Transverse colon (tissue), 4 donors: ENCODE measurements around the gene HOXB13. TPM values are rescaled to one million over a fixed set of nuclear protein-coding genes. Genes with fewer than 3 reads are reported as not detected.

Experiments used
- DNase-seq: peaks from one replicate; pipeline ENCODE4 v3.0.0-alpha.2; 2019
- H3K27ac ChIP-seq, 4 donors: fragments of 200-600 bp; sonication (generic); 2 replicates each; pipeline ENCODE4 v1.5.1; 2016 to 2018; ENCODE audit warnings: inconsistent platforms in 4 of 4
- H3K27me3 ChIP-seq: fragments of 200-600 bp; sonication (generic); 2 replicates; pipeline ENCODE4 v1.5.1; 2017; ENCODE audit warnings: inconsistent platforms
- H3K36me3 ChIP-seq, 4 donors: fragments of 200-600 bp; sonication (generic); 2 replicates each; pipeline ENCODE4 v1.5.1; 2017 to 2019; ENCODE audit warnings: inconsistent platforms in 4 of 4
- H3K4me1 ChIP-seq, 4 donors: fragments of 200-600 bp; sonication (generic); 2 replicates each; pipeline ENCODE4 v1.5.1; 2017 to 2020; ENCODE audit warnings: inconsistent platforms in 4 of 4
- H3K4me3 ChIP-seq, 4 donors: fragments of 200-600 bp; sonication (generic); 1 replicate in 1 of 4; 2 replicates in 3 of 4; pipeline versions ENCODE4 v1.5.1 to v1.6.1; 2017 to 2019; ENCODE audit warnings: inconsistent platforms in 4 of 4
- H3K9me3 ChIP-seq, 2 donors: fragments of 200-600 bp; sonication (generic); 2 replicates each; pipeline ENCODE4 v1.5.1; 2017 to 2019; ENCODE audit warnings: inconsistent platforms in 2 of 2
- CTCF ChIP-seq, 5 experiments: fragments of 200-600 bp in 3 of 5; fragments of 450-650 bp in 2 of 5; sonication (generic) in 3 of 5; IDR thresholded peaks; 1 replicate in 2 of 5; 2 replicates in 3 of 5; pipeline ENCODE4 v1.5.1; 2016 to 2017; ENCODE audit warnings: antibody characterized with exemption in 5 of 5, inconsistent platforms in 3 of 5, mild to moderate bottlenecking in 2 of 5, moderate library complexity in 1 of 5
- EP300 ChIP-seq: sonication (generic); formaldehyde crosslinking; IDR thresholded peaks from one replicate; pipeline ENCODE4 v1.6.1; 2017; ENCODE audit warnings: antibody characterized with exemption, low read depth
- POLR2A ChIP-seq: fragments of 450-650 bp; IDR thresholded peaks from one replicate; pipeline ENCODE4 v1.6.1; 2016; ENCODE audit warnings: antibody characterized with exemption, mild to moderate bottlenecking, moderate library complexity
- POLR2AphosphoS5 ChIP-seq, 3 donors: sonication (generic); formaldehyde crosslinking; IDR thresholded peaks; one replicate each; pipeline ENCODE4 v1.6.1; 2016; ENCODE audit warnings: antibody characterized with exemption in 3 of 3
- WGBS, 2 donors: methylation state at CpG; one replicate each; pipeline ENCODE4 v1.1.5; 2018; ENCODE audit warnings: low coverage in 1 of 2; 5-methylcytosine and 5-hydroxymethylcytosine counted together
- in situ Hi-C, 4 donors: fragments of 200-750 bp; cut with MboI; loops; one replicate each; pipeline versions ENCODE4 v1.15.0 to v1.15.1; 2017; ENCODE audit warnings: low sequenced_read_pairs in 3 of 4, low pct_ligation_motif_present in 1 of 4, low pct_unique_long_range_greater_than_20kb in 1 of 4
- intact Hi-C: fragments of 100-400 bp; cut with DNase I; formaldehyde crosslinking; loops from one replicate; pipeline ENCODE4 v1.15.1; 2023; ENCODE audit warnings: low total_unique reads
- total RNA-seq, 4 donors: library from RNA; depleted of rRNA; stranded (reverse); fragments of >200 nt; gene quantifications; one replicate each; pipeline ENCODE4 v1.1.0, GENCODE V29; 2016

The HOXB13 gene
- total RNA-seq, 4 donors from 2014 or later: 1.2 to 5.7 (median 3.5) TPM

- peak overlapping the region in 1 of 4 donors; percentile 45 for H3K4me3 ChIP-seq
- 90% methylated on average over 1 of the region's 1 CpG; no CpG with 5 or more reads in 1 of the 2 donors for WGBS, 2 donors
- peaks cover 17 to 49% (median 41%) of the 10 kb centered on the region in 4 donors for H3K4me1 ChIP-seq
- H3K36me3 ChIP-seq: no peaks in the 10 kb centered on the region
- in situ Hi-C loops (no loop called here), intact Hi-C loops (loop anchor here (10.0 kb wide), 2 partner anchors 154 to 284 kb away; no protein-coding TSS in a partner anchor)
- H3K27ac ChIP-seq: peak overlapping the region in 1 of 4 donors; percentile 74
- TF ChIP-seq POLR2AphosphoS5 (IDR thresholded peaks at IDR 0.05) (no peak), POLR2A (no peak), EP300 (no peak), CTCF (IDR thresholded peaks at IDR 0.05) (no peak)
- peaks cover 100% of the 10 kb centered on the region for H3K27me3 ChIP-seq
- no peaks in the 10 kb centered on the region for H3K9me3 ChIP-seq
- DNase-seq: no peak
These were observed 7.5 kb downstream of the HOXB13 start for GRCh38 chr17:48721009-48721402.

- Histone ChIP-seq H3K4me1 (peaks cover 17 to 48% (median 38%) of the 10 kb centered on the region in 4 donors), H3K27ac (peak overlapping the region in 1 of 4 donors; percentile 74), H3K36me3 (no peaks in the 10 kb centered on the region), H3K4me3 (peak overlapping the region in 1 of 4 donors; percentile 43), H3K27me3 (peaks cover 100% of the 10 kb centered on the region), H3K9me3 (no peaks in the 10 kb centered on the region)
- WGBS, 2 donors: 42 to 59% methylated on average over 6 to 11 of the region's 11 CpGs
- intact Hi-C loops: loop anchor here (10.0 kb wide), 2 partner anchors 154 to 284 kb away; no protein-coding TSS in a partner anchor
- TF ChIP-seq POLR2AphosphoS5 (IDR thresholded peaks at IDR 0.05): no peak
- no peak for TF ChIP-seq CTCF (IDR thresholded peaks at IDR 0.05)
- TF ChIP-seq EP300: no peak
- no peak for TF ChIP-seq POLR2A
- DNase-seq: no peak
- in situ Hi-C loops: no loop called here
These were observed 8.1 kb downstream of the HOXB13 start for GRCh38 chr17:48720266-48721008.

- Histone ChIP-seq H3K4me3 (peak overlapping the region in 2 of 4 donors; percentile 14 to 43), H3K9me3 (no peaks in the 10 kb centered on the region), H3K36me3 (no peaks in the 10 kb centered on the region), H3K27me3 (peaks cover 100% of the 10 kb centered on the region), H3K4me1 (peaks cover 10 to 41% (median 31%) of the 10 kb centered on the region in 4 donors), H3K27ac (peak overlapping the region in 1 of 4 donors; percentile 74)
- 5 to 16% methylated on average over 13 to 37 of the region's 37 CpGs for WGBS, 2 donors
- in situ Hi-C loops: no loop called here
- intact Hi-C loops: loop anchor here (10.0 kb wide), 2 partner anchors 155 to 285 kb away; no protein-coding TSS in a partner anchor
- TF ChIP-seq CTCF (IDR thresholded peaks at IDR 0.05) (no peak), EP300 (no peak), POLR2AphosphoS5 (IDR thresholded peaks at IDR 0.05) (peak in 1 of 3 donors; percentile 27), POLR2A (no peak)
- no peak for DNase-seq
These were observed 8.8 kb downstream of the HOXB13 start for GRCh38 chr17:48719642-48720265.
